Gastroesophageal sphincter (tissue), 3 donors: Measurements from ENCODE around the gene DET1.

Experiments
- POLR2A ChIP-seq, 2 donors: fragments of 450-650 bp; IDR thresholded peaks; one replicate each; pipeline ENCODE4 v1.6.1; 2017; ENCODE audit warnings: antibody characterized with exemption in 2 of 2, mild to moderate bottlenecking in 2 of 2, moderate library complexity in 1 of 2
- TF ChIP-seq, protein P1 (sequence below), 4 experiments: fragments of 200-600 bp in 2 of 4; fragments of 450-650 bp in 2 of 4; sonication (generic) in 1 of 4; IDR thresholded peaks; one replicate each; pipeline ENCODE4 v1.5.1; 2017 to 2019; ENCODE audit warnings: antibody characterized with exemption in 4 of 4, mild to moderate bottlenecking in 2 of 4, moderate library complexity in 2 of 4

DNA sequence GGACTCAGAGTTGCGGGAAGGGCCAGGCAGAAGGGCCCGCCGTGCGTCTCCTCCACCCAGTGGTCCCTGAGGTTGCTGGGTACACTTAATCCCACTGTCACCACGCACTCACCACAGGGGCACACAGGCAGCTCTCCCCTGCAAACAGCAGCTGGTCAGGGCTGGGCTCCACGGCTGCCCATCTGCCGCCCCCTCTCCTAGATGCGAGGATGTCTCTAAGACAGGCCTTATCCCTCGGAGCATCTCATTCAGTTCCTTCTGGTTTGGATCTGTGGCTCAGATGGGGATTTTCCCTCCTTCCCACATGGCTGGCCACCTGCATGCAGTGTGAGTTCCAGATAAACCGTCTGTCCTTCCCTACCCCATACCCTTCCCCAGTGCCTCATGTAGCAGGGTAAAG, 52.6 kb downstream of the DET1 start:
- TF ChIP-seq, protein P1, sequence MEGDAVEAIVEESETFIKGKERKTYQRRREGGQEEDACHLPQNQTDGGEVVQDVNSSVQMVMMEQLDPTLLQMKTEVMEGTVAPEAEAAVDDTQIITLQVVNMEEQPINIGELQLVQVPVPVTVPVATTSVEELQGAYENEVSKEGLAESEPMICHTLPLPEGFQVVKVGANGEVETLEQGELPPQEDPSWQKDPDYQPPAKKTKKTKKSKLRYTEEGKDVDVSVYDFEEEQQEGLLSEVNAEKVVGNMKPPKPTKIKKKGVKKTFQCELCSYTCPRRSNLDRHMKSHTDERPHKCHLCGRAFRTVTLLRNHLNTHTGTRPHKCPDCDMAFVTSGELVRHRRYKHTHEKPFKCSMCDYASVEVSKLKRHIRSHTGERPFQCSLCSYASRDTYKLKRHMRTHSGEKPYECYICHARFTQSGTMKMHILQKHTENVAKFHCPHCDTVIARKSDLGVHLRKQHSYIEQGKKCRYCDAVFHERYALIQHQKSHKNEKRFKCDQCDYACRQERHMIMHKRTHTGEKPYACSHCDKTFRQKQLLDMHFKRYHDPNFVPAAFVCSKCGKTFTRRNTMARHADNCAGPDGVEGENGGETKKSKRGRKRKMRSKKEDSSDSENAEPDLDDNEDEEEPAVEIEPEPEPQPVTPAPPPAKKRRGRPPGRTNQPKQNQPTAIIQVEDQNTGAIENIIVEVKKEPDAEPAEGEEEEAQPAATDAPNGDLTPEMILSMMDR (IDR thresholded peaks at IDR 0.05) = no peak
- no peak for TF ChIP-seq POLR2A (IDR thresholded peaks at IDR 0.05)
